Femur (tissue), 1 donor: Measurements from ENCODE around the gene MIOX.
"Not testable (repeated sequence)": the region's sequence is repeated elsewhere in the genome, so short reads cannot be mapped to it uniquely, and the experiment has no call there.

Source experiments
- DNase-seq: peaks from one replicate; pipeline ENCODE4 v3.0.0-alpha.2; 2017

The MIOX gene

DNA sequence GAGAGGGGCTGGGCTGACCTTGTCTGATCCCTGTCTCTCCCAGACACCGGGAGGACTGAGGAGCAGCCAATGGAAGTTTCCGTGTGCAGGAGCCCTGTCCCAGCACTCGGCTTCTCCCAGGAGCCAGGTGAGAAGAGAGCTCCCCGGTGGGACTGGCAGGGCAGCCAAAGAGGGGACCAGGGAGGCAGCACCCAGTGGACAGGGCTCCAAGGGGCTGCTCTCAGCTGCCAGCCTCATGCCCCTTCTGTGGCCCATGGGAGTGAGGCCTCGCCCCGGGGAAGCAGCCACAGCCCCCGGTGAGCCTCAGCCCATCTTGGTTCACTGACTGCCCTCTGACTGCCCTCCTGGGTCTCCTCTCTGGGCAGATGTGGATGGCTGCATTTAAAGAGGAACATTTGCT lies 31.9 kb downstream of the MIOX start:
- DNase-seq = no peak

- DNase-seq = no peak
Observed at GRCh38 chr22:50519151-50519550, 32.5 kb downstream of the MIOX start.

GRCh38 chr22:50520184-50520583 lies 33.5 kb downstream of the MIOX start:
- DNase-seq = not testable (repeated sequence)

DNA sequence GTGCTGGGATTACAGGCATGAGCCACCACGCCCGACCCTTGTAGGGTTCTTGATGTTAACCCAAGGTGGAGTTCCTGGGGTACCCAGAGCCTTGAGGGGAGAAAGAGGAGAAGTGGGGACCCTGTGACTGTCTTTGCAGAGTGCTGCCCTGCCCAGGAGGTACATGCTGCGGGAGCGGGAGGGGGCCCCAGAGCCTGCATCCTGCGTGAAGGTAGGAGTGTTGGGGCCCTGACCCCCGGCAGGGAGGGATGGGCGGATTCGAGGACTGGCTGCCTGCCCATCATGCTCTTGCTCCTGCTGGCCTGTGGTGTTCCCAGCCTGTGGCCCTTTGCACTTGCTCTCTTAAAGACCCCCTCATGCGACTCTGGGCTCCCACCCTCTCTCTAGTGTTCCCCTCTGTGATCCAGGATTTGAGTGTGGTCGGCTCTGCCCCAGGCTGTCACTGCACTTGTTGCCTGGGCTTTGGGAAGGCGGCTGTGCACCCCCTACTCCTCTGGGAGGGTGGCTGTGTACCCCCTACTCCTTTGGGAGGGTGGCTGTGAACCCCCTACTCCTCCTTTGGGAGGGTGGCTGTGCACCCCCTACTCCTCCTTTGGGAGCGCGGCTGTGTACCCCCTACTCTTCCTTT lies 34.3 kb downstream of the MIOX start:
- no peak for DNase-seq

- no peak for DNase-seq
Observed at GRCh38 chr22:50521710-50522109, 35.1 kb downstream of the MIOX start.

GRCh38 chr22:50522208-50522805 lies 35.6 kb downstream of the MIOX start:
- no peak for DNase-seq

DNA sequence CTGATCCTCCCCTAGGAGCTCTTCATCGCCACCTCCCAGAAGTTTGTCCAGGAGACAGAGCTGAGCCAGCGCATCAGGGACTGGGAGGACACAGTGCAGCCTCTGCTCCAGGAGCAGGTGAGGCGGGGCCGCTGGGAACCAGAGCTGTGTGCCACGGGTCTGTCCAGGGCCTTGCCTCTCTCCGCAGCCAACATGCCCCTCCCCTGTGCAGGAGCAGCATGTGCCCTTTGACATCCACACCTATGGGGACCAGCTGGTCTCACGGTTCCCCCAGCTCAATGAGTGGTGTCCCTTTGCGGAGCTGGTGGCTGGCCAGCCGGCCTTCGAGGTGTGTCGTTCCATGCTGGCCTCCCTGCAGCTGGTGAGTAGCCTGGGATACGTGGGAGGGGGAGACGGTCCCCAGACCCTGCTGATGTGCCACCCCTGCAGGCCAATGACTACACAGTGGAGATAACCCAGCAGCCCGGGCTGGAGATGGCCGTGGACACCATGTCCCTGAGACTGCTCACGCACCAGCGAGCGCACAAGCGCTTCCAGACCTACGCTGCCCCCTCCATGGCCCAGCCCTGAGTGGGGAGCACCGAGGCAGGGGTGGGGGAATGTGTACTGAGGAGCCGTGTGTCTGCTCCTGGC lies 36.3 kb downstream of the MIOX start:
- no peak for DNase-seq

DNA sequence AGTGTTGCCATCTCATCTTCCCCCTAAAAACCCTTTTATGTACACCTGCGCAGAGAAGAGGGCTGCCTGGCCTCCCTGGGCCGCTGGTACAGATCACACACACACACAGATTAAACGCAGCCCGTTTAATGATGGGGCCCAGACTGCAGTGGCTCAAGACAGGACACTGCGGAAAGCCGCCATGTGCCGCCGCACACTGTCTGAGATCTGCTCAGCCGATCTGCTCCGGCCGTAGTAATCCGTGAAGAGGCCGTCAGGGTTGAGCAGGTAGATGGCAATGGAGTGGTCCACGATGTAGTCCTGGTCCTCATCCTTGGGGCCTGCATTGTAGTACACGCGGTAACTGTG lies 36.8 kb downstream of the MIOX start:
- no peak for DNase-seq

- no peak for DNase-seq
Observed at GRCh38 chr22:50523806-50524675, 37.4 kb downstream of the MIOX start.

- no peak for DNase-seq
Observed at GRCh38 chr22:50524676-50525103, 38.0 kb downstream of the MIOX start.

DNA sequence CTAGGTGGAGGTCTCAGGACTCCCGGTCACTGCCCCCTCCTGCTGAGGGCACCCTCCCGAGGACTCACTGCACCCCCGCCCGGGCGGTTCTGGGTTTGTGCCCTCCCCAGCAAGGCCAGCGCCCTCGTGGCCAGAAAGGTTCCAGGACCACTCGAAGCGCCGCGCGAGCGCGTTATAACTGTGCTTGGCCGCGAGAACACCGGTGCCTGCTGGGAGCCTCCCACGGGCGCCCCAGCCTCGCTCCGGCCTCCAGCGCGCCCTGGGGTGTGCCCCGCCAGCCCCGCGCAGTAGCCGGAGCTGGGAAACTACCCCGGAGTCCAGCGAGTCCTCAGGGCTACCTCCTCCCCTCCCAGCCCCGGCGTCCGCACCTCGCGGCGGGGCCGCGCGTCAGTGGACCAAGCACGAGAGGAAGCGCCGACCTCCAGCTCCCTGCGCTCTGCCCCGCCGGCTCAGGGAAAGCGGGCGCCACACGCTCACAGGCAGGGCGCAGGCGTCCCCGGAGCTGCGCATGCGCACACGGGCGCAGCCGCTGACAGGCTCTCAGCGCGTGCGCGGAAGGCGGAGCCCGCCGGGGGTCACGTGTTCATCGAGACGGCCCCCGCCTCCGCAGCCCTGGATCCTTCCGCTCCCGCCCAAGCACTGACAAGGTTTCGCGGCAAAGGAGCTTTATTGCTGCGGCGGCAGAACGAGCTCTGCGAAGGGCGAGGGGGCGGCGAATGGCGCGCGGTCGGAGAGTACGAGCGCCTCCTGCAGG lies 38.6 kb downstream of the MIOX start, which contains the start of gene SCO2:
Gene SCO2 (minus strand): TSS at position 495 of the 754 bp plus-strand sequence. CDS start 1,187 bp downstream, outside the sequence.
- peak; percentile 98 for DNase-seq

- DNase-seq = no peak
Observed at GRCh38 chr22:50525858-50526107, 39.1 kb downstream of the MIOX start.

- peak; percentile 90 for DNase-seq
Observed at GRCh38 chr22:50526108-50526833, 39.6 kb downstream of the MIOX start.

GRCh38 chr22:50526834-50527801 lies 40.5 kb downstream of the MIOX start:
- peak; percentile 63 for DNase-seq

DNA sequence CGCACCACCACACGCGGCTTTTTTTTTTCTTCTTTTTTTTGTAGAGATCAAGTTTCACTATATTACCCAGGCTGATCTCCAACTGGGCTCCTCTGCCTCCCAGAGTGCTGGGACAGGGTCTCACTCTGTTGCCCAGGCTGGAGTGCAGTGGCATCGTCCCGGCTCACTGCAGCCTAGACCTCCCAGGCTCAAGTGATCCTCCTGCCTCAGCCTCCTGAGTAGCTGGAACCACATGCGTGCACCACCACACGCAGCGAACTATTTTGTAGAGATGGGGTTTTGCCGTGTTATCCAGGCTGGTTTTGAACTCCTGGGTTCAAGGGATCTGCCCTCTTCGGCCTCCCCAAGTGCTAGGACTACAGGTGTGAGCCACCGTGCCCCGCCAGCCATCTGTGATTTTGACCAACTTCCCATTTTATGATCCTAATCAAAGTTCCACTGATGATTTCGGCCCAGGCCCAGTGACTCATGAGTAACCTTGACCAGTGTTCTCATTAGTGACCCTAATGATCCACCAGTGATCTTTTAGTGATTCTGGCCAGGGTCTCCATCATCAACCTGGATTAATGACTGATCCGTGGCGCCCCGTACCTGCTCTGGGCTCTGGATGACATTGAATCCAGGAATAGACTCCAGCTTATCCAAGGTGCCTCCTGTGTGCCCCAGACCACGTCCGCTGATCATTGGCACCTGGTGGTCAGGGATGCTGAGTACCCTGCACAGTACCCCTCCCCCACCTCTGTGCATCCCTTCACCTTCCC lies 41.4 kb downstream of the MIOX start:
- peak; percentile 18 for DNase-seq

DNA sequence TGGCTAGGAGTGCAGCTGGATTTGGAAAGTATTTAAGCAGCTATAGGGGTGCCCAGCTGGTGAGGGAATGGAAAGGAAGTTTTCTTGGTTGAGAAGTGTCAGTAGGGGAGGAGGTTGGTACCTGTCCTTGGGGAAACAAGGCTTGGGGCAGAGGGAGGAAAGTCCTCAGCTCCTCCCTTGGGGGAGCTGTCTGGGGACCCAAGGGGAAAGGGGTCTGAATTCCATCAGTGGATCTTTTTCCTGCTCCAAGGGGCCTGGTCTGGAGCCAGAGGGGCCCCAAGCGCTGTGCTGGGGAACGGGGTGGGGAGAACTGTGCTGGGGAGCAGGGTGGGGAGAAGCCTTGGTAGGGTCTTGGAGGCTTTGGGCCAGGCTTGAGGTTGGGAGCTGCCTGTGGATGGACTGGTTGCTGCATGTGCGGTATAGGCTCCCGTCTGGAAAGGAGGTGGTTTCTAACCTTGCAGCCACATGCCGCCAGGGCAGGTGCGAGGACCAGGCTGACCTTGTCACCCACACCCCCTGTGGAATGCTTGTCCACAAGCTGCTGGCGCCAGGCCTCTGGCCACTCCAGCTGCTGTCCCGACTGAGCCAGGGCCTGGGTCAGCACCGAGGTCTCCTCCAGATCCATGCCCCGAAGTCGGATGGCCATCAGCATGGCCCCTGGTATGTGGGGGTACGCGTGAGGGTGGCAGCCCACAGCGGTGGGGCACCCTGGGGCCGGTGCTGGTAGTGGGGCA lies 42.2 kb downstream of the MIOX start:
- peak; percentile 44 for DNase-seq

DNA sequence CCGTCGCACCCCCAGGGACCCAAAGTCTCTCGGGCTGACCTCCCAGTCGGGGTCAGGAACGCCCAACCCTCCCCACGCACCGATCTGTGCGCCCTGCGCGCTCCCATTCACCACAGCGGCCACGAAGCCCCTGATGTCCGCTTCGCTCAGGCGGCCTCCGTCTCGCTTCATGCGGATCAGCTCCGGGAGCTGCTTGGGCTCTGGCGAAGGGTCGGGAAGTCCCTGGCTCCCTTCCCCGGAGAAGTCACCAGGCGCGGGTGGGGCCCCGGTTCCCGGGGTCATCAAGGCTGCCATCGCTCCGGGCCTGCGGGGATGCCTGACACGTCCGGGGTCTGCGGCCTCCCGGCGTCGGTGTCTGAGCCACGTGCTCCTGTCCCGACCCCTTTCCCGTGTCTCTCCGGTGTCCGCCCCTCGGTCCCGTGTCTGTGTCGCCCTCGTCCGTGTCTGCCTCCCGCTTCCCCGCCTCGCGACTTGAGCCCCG lies 42.8 kb downstream of the MIOX start:
- peak; percentile 47 for DNase-seq

DNA sequence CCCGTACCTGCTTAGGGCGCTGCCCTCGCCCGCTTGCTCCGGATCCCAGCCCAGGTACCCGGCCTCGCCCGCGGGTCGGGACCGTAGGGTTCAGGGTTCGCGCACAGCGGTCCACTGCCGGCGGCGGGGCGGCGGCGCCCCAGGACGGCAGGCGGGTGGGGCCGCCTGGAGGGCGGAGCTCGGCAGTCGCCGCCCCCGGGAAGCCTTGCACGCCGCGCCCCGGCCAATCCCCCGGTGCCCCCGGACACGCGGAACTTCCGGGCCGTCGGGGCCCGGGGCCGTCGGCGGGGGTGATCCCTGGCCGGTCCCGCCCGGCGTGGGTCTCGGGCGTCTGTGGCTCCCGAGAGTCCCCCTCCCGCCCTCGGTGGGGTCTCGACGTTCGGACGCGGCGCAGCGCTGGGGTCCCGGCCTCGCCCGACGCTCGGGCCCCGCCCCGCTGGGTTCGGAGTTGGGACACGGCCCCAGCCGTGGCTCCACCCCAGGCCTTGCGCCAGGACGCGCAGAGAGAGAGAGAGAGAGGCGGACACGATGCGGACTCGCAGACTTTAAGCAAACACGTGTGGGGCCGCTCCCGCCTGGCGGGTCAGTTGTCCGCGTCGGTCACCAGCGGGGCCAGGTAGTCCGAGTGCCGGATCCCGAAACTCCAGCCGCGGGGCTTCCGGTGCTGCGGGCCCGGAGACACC lies 43.4 kb downstream of the MIOX start, which contains the start of gene TYMP:
Gene TYMP (minus strand): TSS at position 116 of the 683 bp plus-strand sequence. CDS start 303 bp downstream, outside the sequence.
- DNase-seq = peak; percentile 83

DNA sequence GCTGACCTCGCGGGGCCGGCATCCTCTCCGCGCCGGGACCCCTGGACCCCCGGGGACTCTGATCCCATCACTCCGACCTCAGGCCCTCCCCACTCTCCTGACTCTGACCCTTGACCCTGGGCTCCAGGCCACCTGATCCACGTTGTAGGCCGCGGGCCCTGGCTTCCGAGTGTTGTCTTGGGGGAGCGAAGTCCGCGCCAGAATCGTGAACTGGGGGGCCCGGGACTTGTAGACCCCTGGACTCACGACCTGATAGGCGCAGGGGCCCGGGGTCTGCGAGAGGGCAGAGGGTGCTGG lies 43.9 kb downstream of the MIOX start:
- DNase-seq = no peak
